ENCODE results near the gene PRKG1.
"Not testable (repeated sequence)": the region's sequence is repeated elsewhere in the genome, so short reads cannot be mapped to it uniquely, and the experiment has no call there.

Gene PRKG1

DNA sequence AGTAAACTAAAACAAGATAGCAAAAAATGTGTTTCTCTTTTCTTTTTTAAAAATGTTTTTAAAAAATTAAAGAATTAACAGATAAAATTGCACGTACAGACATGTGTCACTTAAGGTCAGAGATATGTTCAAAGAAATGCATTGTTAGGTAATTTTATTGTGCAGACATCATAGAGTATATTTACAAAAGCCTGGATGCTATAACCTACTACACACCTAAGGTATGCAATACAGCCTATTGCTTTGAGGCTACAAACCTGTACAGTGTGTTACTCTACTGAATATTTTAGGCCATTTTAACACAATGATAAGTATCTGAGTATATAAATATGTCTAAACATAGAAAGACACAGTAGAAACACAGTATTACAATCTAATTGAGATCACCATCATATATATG lies 253.1 kb downstream of the PRKG1 start:
- Histone ChIP-seq H3K9me3 (ENCODE audit: insufficient read depth, low read depth, low read length) (no peaks in the 10 kb centered on the region), H3K4me1 (ENCODE audit: insufficient read depth, low read length) (no peaks in the 10 kb centered on the region), H3K9ac (ENCODE audit: low read depth, low read length) (no peak overlapping the region), H3K4me3 (ENCODE audit: low read length) (no peak overlapping the region), H3K27ac (ENCODE audit: low read depth, low read length) (no peak overlapping the region), H3K27me3 (ENCODE audit: insufficient read depth, low read length) (no peaks in the 10 kb centered on the region), H3K36me3 (ENCODE audit: insufficient read depth, low read length) (no peaks in the 10 kb centered on the region)
- 100% methylated on average over 1 of the region's 1 CpG for WGBS

DNA sequence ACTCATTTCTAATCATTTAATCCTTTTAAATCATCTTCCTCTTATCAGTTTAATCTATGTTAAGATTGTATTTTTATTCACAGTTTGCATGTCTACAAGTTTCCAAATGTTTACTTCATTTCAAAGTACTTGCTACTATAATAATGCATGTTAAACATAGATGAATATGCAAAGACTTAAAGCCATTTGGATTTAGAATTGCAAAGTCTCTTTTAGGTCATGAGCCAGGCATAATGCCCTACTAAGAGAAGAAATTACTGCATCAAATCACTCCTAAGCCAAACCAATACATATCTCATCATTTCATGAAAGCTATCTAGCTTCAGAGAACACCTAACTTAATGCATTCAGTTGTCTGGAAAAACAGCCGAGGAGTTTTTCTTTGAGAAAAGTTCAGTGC lies 266.1 kb downstream of the PRKG1 start:
- peaks cover 4% of the 10 kb centered on the region; the same call in 1 of the 2 replicates for H3K4me1 ChIP-seq (ENCODE audit: insufficient read depth, low read length)
- H3K27ac ChIP-seq (ENCODE audit: low read depth, low read length): no peak overlapping the region
- no peak overlapping the region for H3K9ac ChIP-seq (ENCODE audit: low read depth, low read length)
- no peaks in the 10 kb centered on the region for H3K9me3 ChIP-seq (ENCODE audit: insufficient read depth, low read depth, low read length)
- no peaks in the 10 kb centered on the region for H3K27me3 ChIP-seq (ENCODE audit: insufficient read depth, low read length)
- WGBS: 94% methylated on average over 1 of the region's 1 CpG
- H3K36me3 ChIP-seq (ENCODE audit: insufficient read depth, low read length): no peaks in the 10 kb centered on the region
- no peak overlapping the region for H3K4me3 ChIP-seq (ENCODE audit: low read length)

- Histone ChIP-seq H3K9ac (ENCODE audit: low read depth, low read length) (no peak overlapping the region), H3K4me3 (ENCODE audit: low read length) (no peak overlapping the region), H3K27ac (ENCODE audit: low read depth, low read length) (no peak overlapping the region), H3K27me3 (ENCODE audit: insufficient read depth, low read length) (no peaks in the 10 kb centered on the region), H3K9me3 (ENCODE audit: insufficient read depth, low read depth, low read length) (no peaks in the 10 kb centered on the region), H3K4me1 (ENCODE audit: insufficient read depth, low read length) (peaks cover 4% of the 10 kb centered on the region; the same call in 1 of the 2 replicates), H3K36me3 (ENCODE audit: insufficient read depth, low read length) (no peaks in the 10 kb centered on the region)
- WGBS: 97% methylated on average over 4 of the region's 4 CpGs
Measured at GRCh38 chr10:51340845-51341610, 266.7 kb downstream of the PRKG1 start.

- H3K27me3 ChIP-seq (ENCODE audit: insufficient read depth, low read length); H3K36me3 ChIP-seq (ENCODE audit: insufficient read depth, low read length); H3K4me1 ChIP-seq (ENCODE audit: insufficient read depth, low read length); H3K9me3 ChIP-seq (ENCODE audit: insufficient read depth, low read depth, low read length); H3K27ac ChIP-seq (ENCODE audit: low read depth, low read length); H3K9ac ChIP-seq (ENCODE audit: low read depth, low read length); H3K4me3 ChIP-seq (ENCODE audit: low read length): not testable (repeated sequence)
- WGBS: 95% methylated on average over 3 of the region's 3 CpGs
Measured at GRCh38 chr10:51341745-51342144, 267.5 kb downstream of the PRKG1 start.

GRCh38 chr10:51342381-51342780 lies 268.1 kb downstream of the PRKG1 start:
- H3K27ac ChIP-seq (ENCODE audit: low read depth, low read length): no peak overlapping the region
- no peaks in the 10 kb centered on the region for H3K9me3 ChIP-seq (ENCODE audit: insufficient read depth, low read depth, low read length)
- H3K27me3 ChIP-seq (ENCODE audit: insufficient read depth, low read length): no peaks in the 10 kb centered on the region
- peaks cover 4% of the 10 kb centered on the region; the same call in 1 of the 2 replicates for H3K4me1 ChIP-seq (ENCODE audit: insufficient read depth, low read length)
- H3K36me3 ChIP-seq (ENCODE audit: insufficient read depth, low read length): no peaks in the 10 kb centered on the region
- no peak overlapping the region for H3K9ac ChIP-seq (ENCODE audit: low read depth, low read length)
- no peak overlapping the region for H3K4me3 ChIP-seq (ENCODE audit: low read length)
- no CpG with 5 or more reads among the region's 1 CpG for WGBS

DNA sequence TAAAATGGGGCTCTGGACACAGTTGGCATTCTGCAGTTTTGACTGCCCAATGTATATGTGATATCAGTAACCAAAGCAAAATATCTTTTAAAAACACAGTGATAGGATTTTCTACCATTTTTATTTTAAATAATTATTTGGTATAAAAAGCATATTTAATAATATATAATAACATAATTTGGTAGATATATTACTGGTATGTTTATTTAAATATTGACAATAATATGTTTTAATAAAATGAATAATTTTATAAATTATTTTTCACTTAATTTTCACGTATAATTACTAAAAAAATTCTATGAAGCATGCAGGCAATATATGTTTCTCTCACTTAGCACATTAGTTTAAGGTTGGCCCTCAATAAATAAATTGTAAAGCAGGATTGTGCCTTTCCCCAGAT lies 269.1 kb downstream of the PRKG1 start:
- no CpG with 5 or more reads among the region's 1 CpG for WGBS
- Histone ChIP-seq H3K27ac (ENCODE audit: low read depth, low read length) (no peak overlapping the region), H3K9me3 (ENCODE audit: insufficient read depth, low read depth, low read length) (no peaks in the 10 kb centered on the region), H3K4me3 (ENCODE audit: low read length) (no peak overlapping the region), H3K9ac (ENCODE audit: low read depth, low read length) (no peak overlapping the region), H3K27me3 (ENCODE audit: insufficient read depth, low read length) (no peaks in the 10 kb centered on the region), H3K4me1 (ENCODE audit: insufficient read depth, low read length) (peaks cover 4% of the 10 kb centered on the region; the same call in 1 of the 2 replicates), H3K36me3 (ENCODE audit: insufficient read depth, low read length) (no peaks in the 10 kb centered on the region)

DNA sequence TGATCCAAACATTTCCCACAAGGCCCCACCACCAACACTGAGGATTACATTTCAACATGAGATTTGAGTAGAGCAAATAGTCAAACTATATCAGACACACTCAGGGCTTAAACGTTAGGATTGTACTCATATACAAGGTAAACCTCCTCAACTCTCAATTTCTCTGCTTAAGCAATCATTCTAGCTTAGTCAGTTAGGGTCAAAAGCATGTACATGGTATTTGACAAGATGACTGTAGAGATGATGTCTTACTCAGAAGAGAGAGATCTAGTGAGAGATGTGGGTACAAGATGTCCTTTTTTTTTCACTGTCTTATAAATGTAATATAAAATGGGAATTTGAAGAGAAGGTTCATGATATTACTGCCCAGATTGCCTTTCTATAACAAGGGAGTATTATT lies 270.1 kb downstream of the PRKG1 start:
- WGBS: 94% methylated on average over 1 of the region's 1 CpG
- H3K27me3 ChIP-seq (ENCODE audit: insufficient read depth, low read length): no peaks in the 10 kb centered on the region
- no peaks in the 10 kb centered on the region for H3K9me3 ChIP-seq (ENCODE audit: insufficient read depth, low read depth, low read length)
- no peak overlapping the region for H3K9ac ChIP-seq (ENCODE audit: low read depth, low read length)
- no peak overlapping the region for H3K27ac ChIP-seq (ENCODE audit: low read depth, low read length)
- no peak overlapping the region for H3K4me3 ChIP-seq (ENCODE audit: low read length)
- H3K4me1 ChIP-seq (ENCODE audit: insufficient read depth, low read length): peaks cover 4% of the 10 kb centered on the region; the same call in 1 of the 2 replicates
- no peaks in the 10 kb centered on the region for H3K36me3 ChIP-seq (ENCODE audit: insufficient read depth, low read length)

DNA sequence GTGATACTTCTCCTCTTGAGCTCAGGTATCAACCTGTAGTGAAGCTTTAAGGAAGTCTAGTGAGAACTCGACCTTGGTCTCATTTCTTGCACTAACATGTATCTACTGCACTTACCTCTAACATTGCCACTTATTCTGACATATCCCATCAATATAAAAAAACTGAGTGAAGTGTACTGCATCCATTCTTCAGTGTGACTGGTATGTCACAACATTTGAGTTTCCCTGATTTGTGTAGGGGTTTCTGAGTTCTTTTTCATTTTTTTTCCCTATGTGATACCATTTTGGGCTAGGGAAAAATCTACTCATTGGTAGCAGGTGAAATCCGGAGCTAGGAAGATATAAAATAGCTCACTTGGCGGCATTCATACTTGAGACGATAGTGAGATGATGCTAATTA lies 274.3 kb downstream of the PRKG1 start:
- H3K27me3 ChIP-seq (ENCODE audit: insufficient read depth, low read length): no peaks in the 10 kb centered on the region
- H3K27ac ChIP-seq (ENCODE audit: low read depth, low read length): no peak overlapping the region
- WGBS: 93% methylated on average over 4 of the region's 4 CpGs
- H3K36me3 ChIP-seq (ENCODE audit: insufficient read depth, low read length): no peaks in the 10 kb centered on the region
- no peaks in the 10 kb centered on the region for H3K4me1 ChIP-seq (ENCODE audit: insufficient read depth, low read length)
- no peak overlapping the region for H3K9ac ChIP-seq (ENCODE audit: low read depth, low read length)
- H3K4me3 ChIP-seq (ENCODE audit: low read length): no peak overlapping the region
- no peaks in the 10 kb centered on the region for H3K9me3 ChIP-seq (ENCODE audit: insufficient read depth, low read depth, low read length)

GRCh38 chr10:51357170-51357569 lies 282.9 kb downstream of the PRKG1 start:
- 93% methylated on average over 2 of the region's 2 CpGs for WGBS
- no peaks in the 10 kb centered on the region for H3K9me3 ChIP-seq (ENCODE audit: insufficient read depth, low read depth, low read length)
- no peaks in the 10 kb centered on the region for H3K4me1 ChIP-seq (ENCODE audit: insufficient read depth, low read length)
- H3K27me3 ChIP-seq (ENCODE audit: insufficient read depth, low read length): no peaks in the 10 kb centered on the region
- no peak overlapping the region for H3K27ac ChIP-seq (ENCODE audit: low read depth, low read length)
- H3K36me3 ChIP-seq (ENCODE audit: insufficient read depth, low read length): no peaks in the 10 kb centered on the region
- H3K4me3 ChIP-seq (ENCODE audit: low read length): no peak overlapping the region
- no peak overlapping the region for H3K9ac ChIP-seq (ENCODE audit: low read depth, low read length)

- Histone ChIP-seq H3K4me1 (ENCODE audit: insufficient read depth, low read length) (no peaks in the 10 kb centered on the region), H3K36me3 (ENCODE audit: insufficient read depth, low read length) (no peaks in the 10 kb centered on the region), H3K4me3 (ENCODE audit: low read length) (no peak overlapping the region), H3K27me3 (ENCODE audit: insufficient read depth, low read length) (no peaks in the 10 kb centered on the region), H3K27ac (ENCODE audit: low read depth, low read length) (no peak overlapping the region), H3K9ac (ENCODE audit: low read depth, low read length) (no peak overlapping the region), H3K9me3 (ENCODE audit: insufficient read depth, low read depth, low read length) (no peaks in the 10 kb centered on the region)
Measured at GRCh38 chr10:51358227-51358626, 283.9 kb downstream of the PRKG1 start.

DNA sequence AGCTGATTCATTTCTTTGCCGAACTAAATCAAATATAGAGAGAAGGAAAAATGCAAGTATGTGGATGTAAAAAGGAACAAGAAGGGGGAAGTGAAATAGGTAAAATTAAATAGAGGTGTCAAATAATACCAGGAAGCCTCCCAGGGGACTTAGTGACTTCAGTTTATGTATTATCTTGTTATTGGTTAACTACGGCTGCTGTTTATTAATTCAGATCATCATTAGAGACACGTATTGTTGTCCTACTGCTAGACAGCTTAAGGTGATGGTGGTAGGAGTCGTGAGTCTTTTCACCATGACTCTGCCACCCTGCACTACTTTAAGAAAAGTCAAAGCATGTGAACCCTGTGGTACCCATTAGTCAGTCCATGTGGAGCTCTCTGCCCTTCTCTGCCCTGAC lies 289.1 kb downstream of the PRKG1 start:
- H3K4me1 ChIP-seq (ENCODE audit: insufficient read depth, low read length): peaks cover 19% of the 10 kb centered on the region
- H3K36me3 ChIP-seq (ENCODE audit: insufficient read depth, low read length): no peaks in the 10 kb centered on the region
- H3K27me3 ChIP-seq (ENCODE audit: insufficient read depth, low read length): no peaks in the 10 kb centered on the region
- no peak overlapping the region for H3K27ac ChIP-seq (ENCODE audit: low read depth, low read length)
- H3K9ac ChIP-seq (ENCODE audit: low read depth, low read length): no peak overlapping the region
- 94% methylated on average over 4 of the region's 4 CpGs for WGBS
- H3K4me3 ChIP-seq (ENCODE audit: low read length): no peak overlapping the region
- H3K9me3 ChIP-seq (ENCODE audit: insufficient read depth, low read depth, low read length): no peaks in the 10 kb centered on the region

GRCh38 chr10:51364674-51365073 lies 290.4 kb downstream of the PRKG1 start:
- 91% methylated on average over 1 of the region's 2 CpGs for WGBS
- H3K4me3 ChIP-seq (ENCODE audit: low read length): no peak overlapping the region
- H3K9me3 ChIP-seq (ENCODE audit: insufficient read depth, low read depth, low read length): no peaks in the 10 kb centered on the region
- H3K4me1 ChIP-seq (ENCODE audit: insufficient read depth, low read length): peaks cover 25% of the 10 kb centered on the region
- no peaks in the 10 kb centered on the region for H3K36me3 ChIP-seq (ENCODE audit: insufficient read depth, low read length)
- no peak overlapping the region for H3K9ac ChIP-seq (ENCODE audit: low read depth, low read length)
- no peak overlapping the region for H3K27ac ChIP-seq (ENCODE audit: low read depth, low read length)
- H3K27me3 ChIP-seq (ENCODE audit: insufficient read depth, low read length): no peaks in the 10 kb centered on the region

Measured in HUES64 (cell line).